Liver (tissue), 9 donors: ENCODE data around the gene TTC4. TPM values are rescaled to one million over a fixed set of nuclear protein-coding genes. Genes with fewer than 3 reads are reported as not detected.
A peak's percentile ranks its signal among the peaks of the same experiment; 100 is the strongest.

Experiments
- DNase-seq: peaks from one replicate; pipeline ENCODE4 v3.0.0-alpha.2; 2017; ENCODE audit warnings: low spot score
- H3K27ac ChIP-seq, 2 donors: one replicate each; pipeline ENCODE4 v1.7.0; 2013; ENCODE audit warnings: inconsistent platforms in 2 of 2, low read length in 2 of 2, control low read depth in 1 of 2, low read depth in 1 of 2, mild to moderate bottlenecking in 1 of 2
- H3K27me3 ChIP-seq, 4 donors: one replicate each; pipeline versions ENCODE4 v1.6.1 to v1.7.0; 2013; ENCODE audit warnings: low read length in 3 of 4, inconsistent platforms in 1 of 4, mild to moderate bottlenecking in 1 of 4, moderate library complexity in 1 of 4; ENCODE audit not compliant: control insufficient read depth in 4 of 4, insufficient read depth in 4 of 4
- H3K36me3 ChIP-seq, 4 donors: one replicate each; pipeline versions ENCODE4 v1.6.1 to v1.7.0; 2013; ENCODE audit warnings: low read length in 3 of 4, mild to moderate bottlenecking in 3 of 4, low read depth in 1 of 4, moderate library complexity in 1 of 4; ENCODE audit not compliant: control insufficient read depth in 4 of 4, insufficient read depth in 3 of 4
- H3K4me1 ChIP-seq, 4 donors: one replicate each; pipeline versions ENCODE4 v1.6.1 to v1.7.0; 2013; ENCODE audit warnings: low read length in 3 of 4, mild to moderate bottlenecking in 3 of 4, moderate library complexity in 1 of 4; ENCODE audit not compliant: control insufficient read depth in 4 of 4, insufficient read depth in 4 of 4
- H3K4me3 ChIP-seq, 3 donors: one replicate each; pipeline versions ENCODE4 v1.6.1 to v1.7.0; 2013; ENCODE audit warnings: low read length in 3 of 3, control low read depth in 1 of 3, low read depth in 1 of 3, mild to moderate bottlenecking in 1 of 3
- H3K9ac ChIP-seq, 2 donors: one replicate each; pipeline ENCODE4 v1.7.0; 2013; ENCODE audit warnings: low read length in 2 of 2, mild to moderate bottlenecking in 2 of 2, moderate library complexity in 2 of 2, control low read depth in 1 of 2, low read depth in 1 of 2
- H3K9me3 ChIP-seq, 4 donors: one replicate each; pipeline versions ENCODE4 v1.6.1 to v1.7.0; 2013; ENCODE audit warnings: low read length in 3 of 4; ENCODE audit not compliant: control insufficient read depth in 4 of 4
- ATF3 ChIP-seq: IDR thresholded peaks from 2 replicates; pipeline ENCODE4 v1.6.1; 2016; ENCODE audit warnings: antibody characterized with exemption
- EGR1 ChIP-seq, 2 donors: IDR thresholded peaks; 2 replicates each; pipeline ENCODE4 v1.6.1; 2016 to 2018; ENCODE audit warnings: antibody characterized with exemption in 2 of 2, low read depth in 2 of 2
- FOXA1 ChIP-seq: IDR thresholded peaks from 2 replicates; pipeline ENCODE4 v1.6.1; 2016; ENCODE audit warnings: antibody characterized with exemption
- FOXA2 ChIP-seq: IDR thresholded peaks from 2 replicates; pipeline ENCODE4 v1.6.1; 2016; ENCODE audit warnings: antibody characterized with exemption
- GABPA ChIP-seq, 2 donors: IDR thresholded peaks in 1 of 2; conservative IDR thresholded peaks in 1 of 2; 2 replicates each; pipeline ENCODE4 v1.6.1; 2016; ENCODE audit warnings: antibody characterized with exemption in 2 of 2, mild to moderate bottlenecking in 1 of 2, moderate library complexity in 1 of 2
- MAX ChIP-seq: IDR thresholded peaks from 2 replicates; pipeline ENCODE4 v1.6.1; 2016; ENCODE audit warnings: antibody characterized with exemption
- NR2F2 ChIP-seq: IDR thresholded peaks from 2 replicates; pipeline ENCODE4 v1.6.1; 2016; ENCODE audit warnings: antibody characterized with exemption
- RAD21 ChIP-seq, 2 donors: IDR thresholded peaks; 2 replicates each; pipeline ENCODE4 v1.6.1; 2016; ENCODE audit warnings: antibody characterized with exemption in 2 of 2, mild to moderate bottlenecking in 2 of 2
- REST ChIP-seq: IDR thresholded peaks from 2 replicates; pipeline ENCODE4 v1.6.1; 2016; ENCODE audit warnings: antibody characterized with exemption, mild to moderate bottlenecking
- SP1 ChIP-seq: IDR thresholded peaks from 2 replicates; pipeline ENCODE4 v1.6.1; 2018; ENCODE audit warnings: antibody characterized with exemption, mild to moderate bottlenecking
- WGBS: extraction: QIAGEN DNeasy Blood & Tissue Kit; methylation state at CpG from one replicate; pipeline ENCODE4 v1.1.7; 2013; 5-methylcytosine and 5-hydroxymethylcytosine counted together
- polyA plus RNA-seq, 2 donors: library from polyadenylated mRNA; stranded (reverse) in 1 of 2; unstranded in 1 of 2; fragments of 200-250 nt in 1 of 2; fragments of >200 nt in 1 of 2; fragmentation: Nextera tagmentation in 1 of 2; extraction: Ambion mirVana in 1 of 2; gene quantifications; one replicate each; pipeline versions ENCODE4 v1.2.1 to v1.2.3, GENCODE V29; 2013 to 2015
- total RNA-seq, 2 donors: library from RNA; depleted of rRNA; stranded (reverse); fragments of >200 nt; gene quantifications; one replicate each; pipeline ENCODE4 v1.2.3, GENCODE V29; 2014
- TF ChIP-seq, protein P1 (sequence below): IDR thresholded peaks from 2 replicates; pipeline ENCODE4 v1.6.1; 2016; ENCODE audit warnings: antibody characterized with exemption
- donor health status: healthy.
- donor health status: healthy.
- donor health status: healthy.
- donor health status: healthy.
- donor health status: healthy.

Gene TTC4
- total RNA-seq, result 10 to 100 TPM in 1 of 2 donors, 1 to 10 TPM in 1; 9.0 to 10.9 TPM
- 1 to 10 TPM; 6.9 to 7.2 TPM for polyA plus RNA-seq

- H3K9me3 ChIP-seq, result no peaks in the 10 kb centered on the region
- H3K4me3 ChIP-seq, result peak within 1 kb of the TSS; percentile 67 to 97 (median 91)
- peaks cover 0 to 17% (median 12%) of the 10 kb centered on the region in 4 donors for H3K4me1 ChIP-seq
- peak; percentile 85 for DNase-seq
- H3K9ac ChIP-seq, result peak within 1 kb of the TSS; percentile 66 to 84
- peak within 1 kb of the TSS; percentile 58 to 72 for H3K27ac ChIP-seq
- peaks cover 0 to 21% (median under 1%) of the 10 kb centered on the region in 4 donors for H3K36me3 ChIP-seq
- TF ChIP-seq ATF3 (no peak), FOXA2 (no peak), GABPA (IDR thresholded peaks at IDR 0.05 in 1 of 2, conservative IDR thresholded peaks at IDR 0.05 in 1 of 2) (peak; percentile 84 to 94), SP1 (peak; percentile 75), MAX (peak; percentile 32), REST (peak; percentile 47), RAD21 (IDR thresholded peaks at IDR 0.05) (peak; percentile 43 to 57)
- H3K27me3 ChIP-seq, result no peaks in the 10 kb centered on the region
- 2% methylated on average over 51 of the region's 51 CpGs for WGBS
These were observed at the start of gene TTC4 for GRCh38 chr1:54715493-54716298. TSS of gene TTC4 (plus strand) at chr1:54715861. CDS start at chr1:54715909, 48 bp downstream.

DNA sequence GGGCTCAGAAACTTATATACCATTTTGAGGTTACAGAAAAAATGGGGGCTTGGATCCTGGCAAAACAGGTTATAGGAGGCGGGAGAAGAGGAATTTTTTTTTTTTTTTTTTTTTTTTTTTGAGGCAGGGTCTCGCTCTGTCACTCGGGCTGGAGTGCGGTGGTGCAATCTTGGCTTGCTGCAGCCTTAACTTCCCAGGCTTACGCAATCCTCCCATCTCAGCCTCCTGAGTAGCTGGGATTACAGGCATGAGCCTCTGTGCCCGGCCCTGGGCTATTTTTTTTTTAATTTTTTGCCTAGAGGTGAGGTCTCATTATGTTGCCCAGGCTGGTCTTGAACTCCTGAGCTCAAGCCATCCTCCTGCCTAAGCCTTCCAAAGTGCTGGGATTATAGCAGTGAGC is 49.3 kb upstream of the TTC4 start:
- Histone ChIP-seq H3K27me3 (no peaks in the 10 kb centered on the region), H3K4me1 (peaks cover 0 to 7% (median 1%) of the 10 kb centered on the region in 4 donors), H3K9me3 (peaks cover 0 to 3% (median 0%) of the 10 kb centered on the region in 4 donors), H3K27ac (no peak overlapping the region), H3K9ac (no peak overlapping the region), H3K36me3 (peaks cover 0 to 2% (median 0%) of the 10 kb centered on the region in 4 donors), H3K4me3 (no peak overlapping the region)
- WGBS, result 89% methylated on average over 6 of the region's 6 CpGs
- TF ChIP-seq NR2F2 (no peak), FOXA2 (no peak), EGR1 (IDR thresholded peaks at IDR 0.05; ENCODE audit: low read depth in 2 of 2) (no peak), FOXA1 (no peak)
- TF ChIP-seq, protein P1, sequence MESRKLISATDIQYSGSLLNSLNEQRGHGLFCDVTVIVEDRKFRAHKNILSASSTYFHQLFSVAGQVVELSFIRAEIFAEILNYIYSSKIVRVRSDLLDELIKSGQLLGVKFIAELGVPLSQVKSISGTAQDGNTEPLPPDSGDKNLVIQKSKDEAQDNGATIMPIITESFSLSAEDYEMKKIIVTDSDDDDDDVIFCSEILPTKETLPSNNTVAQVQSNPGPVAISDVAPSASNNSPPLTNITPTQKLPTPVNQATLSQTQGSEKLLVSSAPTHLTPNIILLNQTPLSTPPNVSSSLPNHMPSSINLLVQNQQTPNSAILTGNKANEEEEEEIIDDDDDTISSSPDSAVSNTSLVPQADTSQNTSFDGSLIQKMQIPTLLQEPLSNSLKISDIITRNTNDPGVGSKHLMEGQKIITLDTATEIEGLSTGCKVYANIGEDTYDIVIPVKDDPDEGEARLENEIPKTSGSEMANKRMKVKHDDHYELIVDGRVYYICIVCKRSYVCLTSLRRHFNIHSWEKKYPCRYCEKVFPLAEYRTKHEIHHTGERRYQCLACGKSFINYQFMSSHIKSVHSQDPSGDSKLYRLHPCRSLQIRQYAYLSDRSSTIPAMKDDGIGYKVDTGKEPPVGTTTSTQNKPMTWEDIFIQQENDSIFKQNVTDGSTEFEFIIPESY, result no peak
- no peak for DNase-seq
